Smooth muscle cell (in vitro differentiated cells): ENCODE measurements around the gene AKAP6. TPM values are rescaled to one million over a fixed set of nuclear protein-coding genes. Genes with fewer than 3 reads are reported as not detected.
A peak's percentile ranks its signal among the peaks of the same experiment; 100 is the strongest.

Experiments
- DNase-seq: peaks from one replicate; lab custom pipeline; 2025; ENCODE audit not compliant: unreplicated experiment; lab: John Stamatoyannopoulos, UW
- H2AFZ ChIP-seq: fragments of 200-600 bp; sonication (generic); 2 replicates; pipeline ENCODE4 v1.6.0; 2016; ENCODE audit warnings: antibody characterized with exemption, low read depth, mild to moderate bottlenecking
- H3F3A ChIP-seq: fragments of 200-600 bp; sonication (generic); 2 replicates; pipeline ENCODE4 v1.6.0; 2017; ENCODE audit warnings: antibody characterized with exemption, low read depth
- H3K27ac ChIP-seq: fragments of 200-600 bp; sonication (generic); 2 replicates; pipeline ENCODE4 v1.5.1; 2016; ENCODE audit warnings: low read depth, mild to moderate bottlenecking
- H3K27me3 ChIP-seq: fragments of 200-600 bp; sonication (generic); 2 replicates; pipeline ENCODE4 v1.6.1; 2016; ENCODE audit warnings: low read depth, mild to moderate bottlenecking
- H3K36me3 ChIP-seq: fragments of 200-600 bp; sonication (generic); 2 replicates; pipeline ENCODE4 v1.5.1; 2016; ENCODE audit warnings: low read depth
- H3K4me1 ChIP-seq: fragments of 200-600 bp; sonication (generic); 2 replicates; pipeline ENCODE4 v1.5.1; 2016; ENCODE audit warnings: low read depth
- H3K4me2 ChIP-seq: fragments of 200-600 bp; sonication (generic); 2 replicates; pipeline ENCODE4 v1.6.0; 2016; ENCODE audit warnings: mild to moderate bottlenecking
- H3K4me3 ChIP-seq: fragments of 200-600 bp; sonication (generic); 2 replicates; pipeline ENCODE4 v1.5.1; 2016; ENCODE audit warnings: mild to moderate bottlenecking
- H3K79me2 ChIP-seq: fragments of 200-600 bp; sonication (generic); 2 replicates; pipeline ENCODE4 v1.6.0; 2016; ENCODE audit warnings: low read depth, mild to moderate bottlenecking
- H3K9ac ChIP-seq: fragments of 200-600 bp; sonication (generic); 2 replicates; pipeline ENCODE4 v1.6.0; 2016; ENCODE audit warnings: low read depth
- H3K9me3 ChIP-seq: fragments of 200-600 bp; sonication (generic); replicated peaks from 2 replicates; pipeline ENCODE4 v1.5.1; 2016; ENCODE audit warnings: low read depth
- H4K20me1 ChIP-seq: fragments of 200-600 bp; sonication (generic); 2 replicates; pipeline ENCODE4 v1.6.0; 2016; ENCODE audit warnings: low read depth
- WGBS: methylation state at CpG from one replicate; pipeline ENCODE4 v1.1.7; 2016; ENCODE audit warnings: low lambda C conversion rate; 5-methylcytosine and 5-hydroxymethylcytosine counted together
- polyA plus RNA-seq: library from polyadenylated mRNA; unstranded; fragments of >200 nt; fragmentation: Nextera tagmentation; extraction: Ambion mirVana; gene quantifications from 2 replicates; pipeline ENCODE4 v1.2.1, GENCODE V29; 2016
- total RNA-seq: library from RNA; depleted of rRNA; stranded (reverse); fragments of >200 nt; gene quantifications from 2 replicates; pipeline ENCODE4 v1.2.3, GENCODE V29; 2014
- TF ChIP-seq, protein P1 (sequence below): fragments of 200-600 bp; sonication (generic); IDR thresholded peaks from 2 replicates; pipeline ENCODE4 v1.5.1; 2017; ENCODE audit warnings: borderline replicate concordance, mild to moderate bottlenecking, antibody characterized with exemption; ENCODE audit not compliant: insufficient read depth, poor library complexity, severe bottlenecking

AKAP6 gene
- total and polyA plus RNA-seq, 2 experiments from 2014 or later, result 1.3 to 6.4 TPM

DNA sequence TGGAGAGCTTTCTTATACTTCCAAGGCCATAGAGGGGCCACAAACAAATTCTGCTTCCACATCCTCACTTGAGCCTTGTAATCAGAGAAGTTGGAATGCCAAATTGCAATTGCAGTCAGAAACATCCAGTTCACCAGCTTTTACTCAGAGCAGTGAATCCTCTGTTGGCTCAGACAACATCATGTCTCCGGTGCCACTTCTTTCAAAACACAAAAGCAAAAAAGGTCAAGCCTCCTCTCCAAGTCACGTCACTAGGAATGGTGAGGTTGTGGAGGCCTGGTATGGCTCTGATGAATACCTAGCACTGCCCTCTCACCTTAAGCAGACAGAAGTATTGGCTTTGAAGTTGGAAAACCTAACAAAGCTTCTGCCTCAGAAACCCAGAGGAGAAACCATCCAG is 217.1 kb downstream of the AKAP6 start:
- Histone ChIP-seq H3K27me3 (no peaks in the 10 kb centered on the region), H3K4me1 (no peaks in the 10 kb centered on the region), H3K4me3 (no peak overlapping the region), H3F3A (no peaks in the 10 kb centered on the region), H3K27ac (no peak overlapping the region), H3K9me3 (no peaks in the 10 kb centered on the region), H3K79me2 (no peaks in the 10 kb centered on the region), H3K36me3 (no peaks in the 10 kb centered on the region), H3K9ac (no peak overlapping the region), H2AFZ (no peak overlapping the region), H3K4me2 (no peak overlapping the region), H4K20me1 (no peaks in the 10 kb centered on the region)
- TF ChIP-seq, protein P1, sequence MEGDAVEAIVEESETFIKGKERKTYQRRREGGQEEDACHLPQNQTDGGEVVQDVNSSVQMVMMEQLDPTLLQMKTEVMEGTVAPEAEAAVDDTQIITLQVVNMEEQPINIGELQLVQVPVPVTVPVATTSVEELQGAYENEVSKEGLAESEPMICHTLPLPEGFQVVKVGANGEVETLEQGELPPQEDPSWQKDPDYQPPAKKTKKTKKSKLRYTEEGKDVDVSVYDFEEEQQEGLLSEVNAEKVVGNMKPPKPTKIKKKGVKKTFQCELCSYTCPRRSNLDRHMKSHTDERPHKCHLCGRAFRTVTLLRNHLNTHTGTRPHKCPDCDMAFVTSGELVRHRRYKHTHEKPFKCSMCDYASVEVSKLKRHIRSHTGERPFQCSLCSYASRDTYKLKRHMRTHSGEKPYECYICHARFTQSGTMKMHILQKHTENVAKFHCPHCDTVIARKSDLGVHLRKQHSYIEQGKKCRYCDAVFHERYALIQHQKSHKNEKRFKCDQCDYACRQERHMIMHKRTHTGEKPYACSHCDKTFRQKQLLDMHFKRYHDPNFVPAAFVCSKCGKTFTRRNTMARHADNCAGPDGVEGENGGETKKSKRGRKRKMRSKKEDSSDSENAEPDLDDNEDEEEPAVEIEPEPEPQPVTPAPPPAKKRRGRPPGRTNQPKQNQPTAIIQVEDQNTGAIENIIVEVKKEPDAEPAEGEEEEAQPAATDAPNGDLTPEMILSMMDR, result no peak
- WGBS, result 90% methylated on average over 2 of the region's 2 CpGs
- no peak for DNase-seq

DNA sequence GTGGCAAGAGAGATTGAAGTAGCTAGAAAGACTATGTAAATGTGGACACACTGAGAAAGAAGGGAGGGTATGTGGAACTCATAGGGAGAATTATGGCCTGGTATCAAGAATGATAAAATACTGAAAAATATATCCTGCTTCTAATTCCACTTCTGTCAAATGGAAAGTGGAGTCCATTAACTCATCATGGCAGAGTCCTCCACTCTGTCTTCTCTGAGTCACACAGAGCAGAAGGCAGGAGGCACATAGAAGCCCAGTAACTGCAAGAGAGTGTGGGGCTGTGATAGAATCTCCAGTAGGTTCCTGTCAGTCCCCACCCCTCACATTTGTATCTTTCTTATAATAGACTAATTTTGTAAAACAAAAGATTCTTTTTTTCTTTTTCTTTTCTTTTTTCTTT is 223.7 kb downstream of the AKAP6 start:
- DNase-seq, result no peak
- TF ChIP-seq, protein P1, result no peak
- H3F3A ChIP-seq, result peaks cover 5% of the 10 kb centered on the region
- H3K4me2 ChIP-seq, result no peak overlapping the region
- no peaks in the 10 kb centered on the region for H3K9me3 ChIP-seq
- H3K4me1 ChIP-seq, result no peaks in the 10 kb centered on the region
- no peak overlapping the region for H3K4me3 ChIP-seq
- H3K79me2 ChIP-seq, result no peaks in the 10 kb centered on the region
- no peaks in the 10 kb centered on the region for H4K20me1 ChIP-seq
- H3K27me3 ChIP-seq, result no peaks in the 10 kb centered on the region
- no peak overlapping the region for H3K9ac ChIP-seq
- H2AFZ ChIP-seq, result no peak overlapping the region
- H3K27ac ChIP-seq, result no peak overlapping the region
- no peaks in the 10 kb centered on the region for H3K36me3 ChIP-seq

DNA sequence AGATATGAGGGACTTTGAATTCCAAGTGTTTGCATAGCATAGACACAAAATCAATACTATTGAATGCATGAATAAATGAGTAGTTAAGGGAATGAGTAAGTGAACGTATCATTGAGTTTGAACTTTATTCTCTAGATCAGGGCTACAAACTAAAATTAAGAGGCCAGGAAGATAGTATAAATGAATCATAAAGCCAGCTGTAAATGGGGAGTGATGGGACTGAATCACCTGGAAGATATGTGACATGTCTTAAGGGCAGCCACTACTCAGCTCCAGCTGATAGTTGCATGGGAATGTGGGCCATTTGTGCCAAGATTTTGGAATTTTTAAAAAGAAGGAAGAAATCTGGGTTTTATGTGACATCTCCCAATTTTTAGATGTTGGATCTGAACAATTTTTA is 229.9 kb downstream of the AKAP6 start:
- Histone ChIP-seq H3K27me3 (no peaks in the 10 kb centered on the region), H3K4me3 (no peak overlapping the region), H4K20me1 (no peaks in the 10 kb centered on the region), H3K9me3 (no peaks in the 10 kb centered on the region), H3K27ac (peak overlapping the region; percentile 77), H3F3A (peaks cover under 1% of the 10 kb centered on the region), H3K36me3 (no peaks in the 10 kb centered on the region), H2AFZ (no peak overlapping the region), H3K79me2 (no peaks in the 10 kb centered on the region), H3K4me1 (peaks cover 18% of the 10 kb centered on the region), H3K4me2 (peak overlapping the region; percentile 67), H3K9ac (no peak overlapping the region)
- DNase-seq, result no peak
- TF ChIP-seq, protein P1, result no peak
- 54% methylated on average over 1 of the region's 1 CpG for WGBS

DNA sequence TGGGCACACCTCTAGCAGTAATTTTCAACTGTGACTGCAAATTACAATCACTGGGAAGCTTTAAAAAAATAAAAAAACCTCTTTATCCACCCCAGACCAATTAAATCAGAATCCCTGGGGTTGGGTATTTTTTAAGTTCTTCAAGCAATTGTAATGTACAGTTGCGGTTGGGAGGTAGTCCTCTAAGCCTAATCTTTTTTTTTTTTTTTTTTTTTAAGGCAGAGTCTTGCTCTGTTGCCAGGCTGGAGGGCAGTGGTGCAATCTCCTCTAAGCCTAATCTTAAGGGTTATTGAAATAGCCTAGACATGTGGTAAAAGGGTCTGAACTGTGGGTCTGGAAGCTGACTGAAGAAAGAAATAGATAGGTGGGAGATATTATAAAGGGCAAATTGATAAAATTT is 230.5 kb downstream of the AKAP6 start:
- no peaks in the 10 kb centered on the region for H4K20me1 ChIP-seq
- no peak overlapping the region for H2AFZ ChIP-seq
- no peak for DNase-seq
- peak overlapping the region; percentile 77 for H3K27ac ChIP-seq
- no peak overlapping the region for H3K4me3 ChIP-seq
- 11% methylated on average over 1 of the region's 1 CpG for WGBS
- no peaks in the 10 kb centered on the region for H3K36me3 ChIP-seq
- peaks cover 4% of the 10 kb centered on the region for H3F3A ChIP-seq
- no peaks in the 10 kb centered on the region for H3K79me2 ChIP-seq
- H3K4me2 ChIP-seq, result peak overlapping the region; percentile 67
- H3K9ac ChIP-seq, result no peak overlapping the region
- TF ChIP-seq, protein P1, result no peak
- H3K4me1 ChIP-seq, result peaks cover 18% of the 10 kb centered on the region
- no peaks in the 10 kb centered on the region for H3K9me3 ChIP-seq
- H3K27me3 ChIP-seq, result no peaks in the 10 kb centered on the region
